ENCODE data around the gene OLFM4.
"Not testable (repeated sequence)": the region's sequence is repeated elsewhere in the genome, so short reads cannot be mapped to it uniquely, and the experiment has no call there.

Gene OLFM4

DNA sequence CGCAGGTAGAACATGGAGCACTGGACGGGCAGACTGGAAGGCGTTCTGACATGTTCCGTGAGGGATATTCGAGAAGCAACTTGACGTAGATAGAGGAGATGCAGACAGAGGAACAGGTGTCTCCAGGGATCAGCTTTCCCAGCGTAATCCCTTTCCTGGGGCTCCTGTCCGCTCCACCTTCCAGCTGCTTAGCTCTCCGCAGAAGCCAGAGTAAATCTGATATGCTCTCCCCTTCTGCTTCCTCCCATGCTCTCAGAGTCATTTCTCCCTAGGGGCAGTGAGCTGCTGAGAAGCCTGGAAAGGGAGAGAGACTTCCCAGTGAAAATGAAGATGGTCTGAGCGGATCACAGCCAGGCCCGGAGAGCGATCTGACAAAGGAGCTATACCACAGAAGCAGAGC, 23.0 kb upstream of the OLFM4 start:
- Histone ChIP-seq H3K36me3 (ENCODE audit: control insufficient read depth, insufficient read depth, low read length) (no peaks in the 10 kb centered on the region), H3K9ac (no peak overlapping the region), H3K27ac (no peak overlapping the region), H3K9me3 (ENCODE audit: control insufficient read depth, low read length) (no peaks in the 10 kb centered on the region), H3K4me2 (ENCODE audit: low read length) (no peak overlapping the region), H3K4me1 (no peaks in the 10 kb centered on the region), H3K4me3 (ENCODE audit: low read depth, low read length) (no peak overlapping the region), H3K79me2 (no peaks in the 10 kb centered on the region), H2AFZ (no peak overlapping the region), H3K27me3 (ENCODE audit: control insufficient read depth, insufficient read depth, low read length) (no peaks in the 10 kb centered on the region)
- TF ChIP-seq, protein P1, sequence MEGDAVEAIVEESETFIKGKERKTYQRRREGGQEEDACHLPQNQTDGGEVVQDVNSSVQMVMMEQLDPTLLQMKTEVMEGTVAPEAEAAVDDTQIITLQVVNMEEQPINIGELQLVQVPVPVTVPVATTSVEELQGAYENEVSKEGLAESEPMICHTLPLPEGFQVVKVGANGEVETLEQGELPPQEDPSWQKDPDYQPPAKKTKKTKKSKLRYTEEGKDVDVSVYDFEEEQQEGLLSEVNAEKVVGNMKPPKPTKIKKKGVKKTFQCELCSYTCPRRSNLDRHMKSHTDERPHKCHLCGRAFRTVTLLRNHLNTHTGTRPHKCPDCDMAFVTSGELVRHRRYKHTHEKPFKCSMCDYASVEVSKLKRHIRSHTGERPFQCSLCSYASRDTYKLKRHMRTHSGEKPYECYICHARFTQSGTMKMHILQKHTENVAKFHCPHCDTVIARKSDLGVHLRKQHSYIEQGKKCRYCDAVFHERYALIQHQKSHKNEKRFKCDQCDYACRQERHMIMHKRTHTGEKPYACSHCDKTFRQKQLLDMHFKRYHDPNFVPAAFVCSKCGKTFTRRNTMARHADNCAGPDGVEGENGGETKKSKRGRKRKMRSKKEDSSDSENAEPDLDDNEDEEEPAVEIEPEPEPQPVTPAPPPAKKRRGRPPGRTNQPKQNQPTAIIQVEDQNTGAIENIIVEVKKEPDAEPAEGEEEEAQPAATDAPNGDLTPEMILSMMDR (IDR thresholded peaks at IDR 0.05): no peak

DNA sequence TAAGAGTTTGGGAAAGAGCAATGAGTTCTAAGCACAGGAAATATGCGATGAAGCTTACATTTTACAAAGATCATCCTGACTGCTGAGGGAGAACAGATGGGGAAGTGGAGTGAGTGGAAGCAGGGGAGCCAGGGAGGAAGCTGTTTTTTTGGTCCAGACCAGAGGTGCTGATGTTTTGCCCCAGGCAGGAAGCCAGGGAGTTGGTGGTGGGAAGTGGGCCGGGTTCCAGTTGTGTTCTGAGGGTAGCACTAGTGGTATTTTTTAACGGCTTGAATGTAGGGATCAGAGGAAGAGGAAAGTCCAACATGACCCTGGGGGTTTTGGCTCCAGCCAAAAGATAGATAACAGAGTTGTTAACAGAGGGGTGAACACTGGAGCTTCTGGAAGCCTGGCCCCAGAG, 20.7 kb upstream of the OLFM4 start:
- Histone ChIP-seq H3K4me2 (ENCODE audit: low read length) (no peak overlapping the region), H2AFZ (no peak overlapping the region), H3K27me3 (ENCODE audit: control insufficient read depth, insufficient read depth, low read length) (no peaks in the 10 kb centered on the region), H3K4me1 (no peaks in the 10 kb centered on the region), H3K27ac (no peak overlapping the region), H3K79me2 (no peaks in the 10 kb centered on the region), H3K4me3 (ENCODE audit: low read depth, low read length) (no peak overlapping the region), H3K36me3 (ENCODE audit: control insufficient read depth, insufficient read depth, low read length) (no peaks in the 10 kb centered on the region), H3K9me3 (ENCODE audit: control insufficient read depth, low read length) (no peaks in the 10 kb centered on the region), H3K9ac (no peak overlapping the region)
- TF ChIP-seq, protein P1 (IDR thresholded peaks at IDR 0.05): no peak

DNA sequence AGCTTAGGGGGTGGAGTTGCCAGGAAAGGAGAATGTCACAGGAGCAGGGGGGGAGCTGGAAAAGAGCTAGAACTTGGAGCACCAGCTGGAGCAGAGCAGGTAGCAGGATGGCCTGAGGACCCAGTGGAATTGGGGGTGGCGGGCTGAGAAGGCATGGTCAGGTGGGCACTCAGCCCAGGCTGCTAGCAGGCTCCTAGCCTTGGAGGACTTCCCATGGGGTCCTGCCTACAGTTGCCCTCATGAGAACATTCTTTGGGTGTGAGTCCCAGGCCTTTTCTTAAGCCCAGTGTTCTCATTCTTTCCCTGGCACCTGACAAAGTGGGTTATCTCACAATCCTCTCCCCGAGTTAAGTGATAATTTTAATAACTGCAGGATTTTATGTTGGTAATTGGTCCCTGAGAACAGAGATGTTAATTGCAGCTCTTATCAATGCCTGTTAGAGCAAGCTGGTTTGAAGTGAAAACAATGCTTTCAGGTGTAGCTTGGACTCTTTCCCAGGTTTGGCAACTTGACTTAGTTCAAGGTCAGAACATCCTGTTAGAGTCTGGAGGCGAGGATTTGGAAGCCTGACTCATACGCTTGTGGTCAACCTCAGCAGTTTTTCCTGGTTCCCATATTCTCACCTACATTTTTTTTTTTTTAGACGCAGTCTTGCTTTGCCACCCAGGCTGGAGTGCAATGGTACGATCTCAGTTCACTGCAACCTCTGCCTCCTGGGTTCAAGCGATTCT, 18.1 kb upstream of the OLFM4 start:
- Histone ChIP-seq H3K79me2 (no peaks in the 10 kb centered on the region), H3K27ac (no peak overlapping the region), H3K9me3 (ENCODE audit: control insufficient read depth, low read length) (no peaks in the 10 kb centered on the region), H3K4me1 (no peaks in the 10 kb centered on the region), H3K9ac (no peak overlapping the region), H3K4me3 (ENCODE audit: low read depth, low read length) (no peak overlapping the region), H2AFZ (no peak overlapping the region), H3K4me2 (ENCODE audit: low read length) (no peak overlapping the region), H3K27me3 (ENCODE audit: control insufficient read depth, insufficient read depth, low read length) (no peaks in the 10 kb centered on the region), H3K36me3 (ENCODE audit: control insufficient read depth, insufficient read depth, low read length) (no peaks in the 10 kb centered on the region)
- TF ChIP-seq, protein P1 (IDR thresholded peaks at IDR 0.05): no peak

DNA sequence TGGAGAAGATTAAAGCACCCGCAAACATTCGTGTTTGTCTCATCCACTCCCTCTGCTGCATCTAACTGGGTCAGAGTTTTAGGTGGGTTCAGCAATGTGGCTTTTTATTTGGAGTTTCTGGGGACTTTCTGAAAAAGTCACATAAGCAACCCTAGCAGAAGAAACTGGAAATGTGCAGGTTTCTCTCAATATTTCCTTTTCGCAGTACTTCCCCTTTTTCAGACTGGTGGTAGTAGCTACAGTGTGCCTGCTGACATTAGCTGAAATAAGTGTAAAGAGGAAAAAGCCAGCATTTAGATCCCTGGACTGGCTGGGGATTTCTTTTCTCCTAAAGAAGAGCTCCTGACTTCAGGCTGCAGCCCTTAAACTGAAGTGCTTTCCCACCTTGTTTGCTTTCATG, 15.9 kb upstream of the OLFM4 start:
- TF ChIP-seq, protein P1 (IDR thresholded peaks at IDR 0.05): no peak
- H3K9ac ChIP-seq: no peak overlapping the region

DNA sequence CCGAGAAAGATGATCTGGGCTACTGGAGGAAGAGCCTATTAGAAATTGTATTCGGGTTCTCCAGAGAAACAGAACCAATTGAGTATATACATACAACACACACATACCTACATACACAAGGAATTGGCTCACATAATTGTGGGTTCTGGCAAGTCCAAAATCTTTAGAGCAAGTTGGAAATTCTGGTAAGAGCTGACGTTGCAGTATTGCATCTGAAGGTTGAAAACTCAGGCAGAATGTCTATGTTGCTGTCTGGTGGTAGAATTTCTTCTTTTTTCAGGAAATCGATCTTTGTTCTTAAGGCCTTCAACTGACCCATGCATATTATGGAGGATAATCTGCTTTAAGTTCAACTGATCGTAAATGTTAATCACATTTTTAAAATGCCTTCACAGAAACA, 15.5 kb upstream of the OLFM4 start:
- H3K9ac ChIP-seq: no peak overlapping the region
- no peaks in the 10 kb centered on the region for H3K4me1 ChIP-seq
- no peaks in the 10 kb centered on the region for H3K36me3 ChIP-seq (ENCODE audit: control insufficient read depth, insufficient read depth, low read length)
- TF ChIP-seq, protein P1 (IDR thresholded peaks at IDR 0.05): no peak
- H3K4me3 ChIP-seq (ENCODE audit: low read depth, low read length): no peak overlapping the region
- H3K27ac ChIP-seq: no peak overlapping the region
- H3K4me2 ChIP-seq (ENCODE audit: low read length): no peak overlapping the region
- no peaks in the 10 kb centered on the region for H3K27me3 ChIP-seq (ENCODE audit: control insufficient read depth, insufficient read depth, low read length)
- H3K79me2 ChIP-seq: no peaks in the 10 kb centered on the region
- no peaks in the 10 kb centered on the region for H3K9me3 ChIP-seq (ENCODE audit: control insufficient read depth, low read length)
- no peak overlapping the region for H2AFZ ChIP-seq

More for the DNA sequence above, 15.9 kb upstream of the OLFM4 start:
- no peaks in the 10 kb centered on the region for H3K27me3 ChIP-seq (ENCODE audit: control insufficient read depth, insufficient read depth, low read length)
- H3K4me1 ChIP-seq: no peaks in the 10 kb centered on the region
- H3K79me2 ChIP-seq: no peaks in the 10 kb centered on the region
- no peaks in the 10 kb centered on the region for H3K36me3 ChIP-seq (ENCODE audit: control insufficient read depth, insufficient read depth, low read length)
- H3K27ac ChIP-seq: no peak overlapping the region
- H3K4me2 ChIP-seq (ENCODE audit: low read length): no peak overlapping the region
- H3K4me3 ChIP-seq (ENCODE audit: low read depth, low read length): no peak overlapping the region
- no peaks in the 10 kb centered on the region for H3K9me3 ChIP-seq (ENCODE audit: control insufficient read depth, low read length)
- H2AFZ ChIP-seq: no peak overlapping the region

DNA sequence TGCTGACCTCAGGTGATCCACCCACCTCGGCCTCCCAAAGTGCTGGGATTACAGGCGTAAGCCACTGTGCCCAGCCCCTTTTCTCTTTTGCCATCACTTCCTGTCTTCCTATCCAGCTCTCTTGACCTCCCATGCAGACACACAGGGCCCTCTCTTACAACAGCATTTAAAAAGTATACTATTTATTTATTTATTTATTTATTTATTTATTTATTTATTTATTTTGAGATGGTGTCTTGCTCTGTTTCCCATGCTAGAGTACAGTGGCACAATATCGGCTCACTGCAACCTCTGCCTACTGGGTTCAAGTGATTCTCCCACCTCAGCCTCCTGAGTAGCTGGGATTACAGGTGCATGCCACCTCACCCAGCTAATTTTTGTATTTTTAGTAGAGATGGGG, 14.6 kb upstream of the OLFM4 start:
- not testable (repeated sequence) for H3K27me3 ChIP-seq (ENCODE audit: control insufficient read depth, insufficient read depth, low read length); H3K4me1 ChIP-seq; H2AFZ ChIP-seq; H3K36me3 ChIP-seq (ENCODE audit: control insufficient read depth, insufficient read depth, low read length); H3K4me2 ChIP-seq (ENCODE audit: low read length); H3K79me2 ChIP-seq; H3K27ac ChIP-seq; H3K9me3 ChIP-seq (ENCODE audit: control insufficient read depth, low read length); H3K9ac ChIP-seq; H3K4me3 ChIP-seq (ENCODE audit: low read depth, low read length)

Data from parathyroid adenoma (tissue), 2 donors.